H1 (cell line): Measurements from ENCODE around the gene VTN. TPM values are rescaled to one million over a fixed set of nuclear protein-coding genes. Genes with fewer than 3 reads are reported as not detected.

Source experiments
- CTCF ChIA-PET: fragments of 300-600 bp; sonication (Branson Sonifier 250); formaldehyde crosslinking; loops from one replicate; lab custom pipeline; 2021; ENCODE audit not compliant: partially characterized antibody; lab: Charles Lee
- POLR2A ChIA-PET: fragments of 300-600 bp; sonication (Branson Sonifier 250); formaldehyde crosslinking; loops from one replicate; lab custom pipeline; 2021; ENCODE audit warnings: inconsistent platforms; ENCODE audit not compliant: partially characterized antibody; lab: Charles Lee
- DNase-seq, 2 experiments: peaks; one replicate each; pipeline versions ENCODE4 v3.0.0 to v3.0.0-alpha.2; 2010 to 2022; ENCODE audit warnings: low spot score in 2 of 2, low read depth in 1 of 2, mixed read lengths in 1 of 2
- FAIRE-seq: peaks from 2 replicates; lab custom pipeline; 2011; peaks lifted over from hg19 to GRCh38; lab: Jason Lieb, UNC
- H2AFZ ChIP-seq: 2 replicates; pipeline ENCODE4 v1.8.1; 2012; ENCODE audit warnings: low read length, inconsistent platforms
- H2AK5ac ChIP-seq: 2 replicates; pipeline ENCODE4 v1.6.1; 2013; ENCODE audit warnings: low read depth, low read length
- H2BK120ac ChIP-seq: replicated peaks from 2 replicates; pipeline ENCODE3; 2013; ENCODE audit warnings: low read depth, low read length, inconsistent platforms
- H2BK12ac ChIP-seq: 2 replicates; pipeline ENCODE4 v1.6.1; 2013; ENCODE audit warnings: low read depth, low read length
- H2BK15ac ChIP-seq: 2 replicates; pipeline ENCODE4 v1.6.1; 2013; ENCODE audit warnings: low read length
- H2BK20ac ChIP-seq: 2 replicates; pipeline ENCODE4 v1.6.1; 2013; ENCODE audit warnings: low read length
- H2BK5ac ChIP-seq: 2 replicates; pipeline ENCODE4 v1.6.1; 2013; ENCODE audit warnings: low read depth, low read length
- H3K14ac ChIP-seq: 2 replicates; pipeline ENCODE4 v1.6.1; 2013; ENCODE audit warnings: inconsistent platforms; ENCODE audit not compliant: insufficient read length
- H3K18ac ChIP-seq: 2 replicates; pipeline ENCODE4 v1.6.1; 2013; ENCODE audit warnings: low read length; ENCODE audit errors: extremely low read depth
- H3K23ac ChIP-seq: 2 replicates; pipeline ENCODE4 v1.6.1; 2013; ENCODE audit warnings: inconsistent platforms; ENCODE audit not compliant: insufficient read length
- H3K23me2 ChIP-seq: 2 replicates; pipeline ENCODE4 v1.6.1; 2013; ENCODE audit warnings: low read depth, low read length
- H3K27ac ChIP-seq: 2 replicates; pipeline ENCODE4 v1.6.1; 2011; ENCODE audit warnings: low read depth, low read length, inconsistent platforms
- H3K27me3 ChIP-seq, 4 experiments: replicated peaks in 1 of 4; 1 replicate in 1 of 4; 2 replicates in 3 of 4; pipeline versions ENCODE4 v1.6.1 to v1.8.1; 2011 to 2013; ENCODE audit warnings: low read length in 3 of 4, mild to moderate bottlenecking in 3 of 4, inconsistent platforms in 2 of 4, mixed read lengths in 2 of 4, moderate library complexity in 1 of 4; ENCODE audit not compliant: control insufficient read depth in 3 of 4, insufficient read depth in 3 of 4; ENCODE audit errors: extremely low read depth in 1 of 4
- H3K36me3 ChIP-seq, 4 experiments: 2 replicates each; pipeline versions ENCODE4 v1.6.1 to v1.8.1; 2011 to 2013; ENCODE audit warnings: mild to moderate bottlenecking in 4 of 4, low read length in 3 of 4, moderate library complexity in 2 of 4, control low read depth in 1 of 4, inconsistent platforms in 1 of 4; ENCODE audit not compliant: insufficient read depth in 4 of 4, control insufficient read depth in 2 of 4
- H3K4ac ChIP-seq: replicated peaks from 2 replicates; pipeline ENCODE3; 2013; ENCODE audit warnings: low read length, low read depth, mixed read lengths, inconsistent platforms; ENCODE audit not compliant: insufficient read length
- H3K4me1 ChIP-seq, 4 experiments: replicated peaks in 1 of 4; 1 replicate in 1 of 4; 2 replicates in 3 of 4; pipeline versions ENCODE4 v1.6.1 to v1.8.1; 2011 to 2013; ENCODE audit warnings: low read length in 3 of 4, inconsistent platforms in 2 of 4, mixed read lengths in 1 of 4; ENCODE audit not compliant: insufficient read depth in 4 of 4, control insufficient read depth in 3 of 4
- H3K4me2 ChIP-seq, 2 experiments: 2 replicates each; pipeline versions ENCODE4 v1.6.1 to v1.8.1; 2011 to 2013; ENCODE audit warnings: low read depth in 2 of 2, low read length in 2 of 2, control low read depth in 1 of 2, inconsistent platforms in 1 of 2, mild to moderate bottlenecking in 1 of 2; ENCODE audit not compliant: insufficient read depth in 1 of 2
- H3K4me3 ChIP-seq, 4 experiments: fragments of 200-600, 300-600 bp in 1 of 4; sonication (generic), shearing (Covaris generic), sonication (Bioruptor Twin) in 1 of 4; 2 replicates each; pipeline versions ENCODE4 v1.5.1 to v1.8.1; 2011 to 2016; ENCODE audit warnings: low read length in 4 of 4, low read depth in 3 of 4, control low read depth in 2 of 4, inconsistent platforms in 2 of 4, mild to moderate bottlenecking in 2 of 4, mixed read lengths in 1 of 4, moderate library complexity in 1 of 4; ENCODE audit not compliant: insufficient read depth in 2 of 4; ENCODE audit errors: extremely low read depth in 1 of 4
- H3K56ac ChIP-seq: replicated peaks from 2 replicates; pipeline ENCODE3; 2013; ENCODE audit warnings: low read depth, mild to moderate bottlenecking, mixed read lengths, low read length, inconsistent platforms; ENCODE audit not compliant: insufficient read length
- H3K79me1 ChIP-seq: 2 replicates; pipeline ENCODE4 v1.6.1; 2013; ENCODE audit warnings: low read depth, low read length, control low read depth
- H3K79me2 ChIP-seq, 2 experiments: 2 replicates each; pipeline versions ENCODE4 v1.6.1 to v1.8.1; 2012 to 2013; ENCODE audit warnings: low read length in 2 of 2, mild to moderate bottlenecking in 2 of 2, inconsistent platforms in 1 of 2; ENCODE audit not compliant: insufficient read depth in 2 of 2, control insufficient read depth in 1 of 2
- H3K9ac ChIP-seq, 4 experiments: replicated peaks in 1 of 4; 1 replicate in 1 of 4; 2 replicates in 3 of 4; pipeline versions ENCODE4 v1.6.1 to v1.8.1; 2011 to 2013; ENCODE audit warnings: low read depth in 3 of 4, low read length in 3 of 4, control low read depth in 2 of 4, mild to moderate bottlenecking in 2 of 4, moderate library complexity in 2 of 4, inconsistent platforms in 1 of 4; ENCODE audit errors: extremely low read depth in 1 of 4
- H3K9me3 ChIP-seq, 2 experiments: 2 replicates each; pipeline versions ENCODE4 v1.6.1 to v1.8.1; 2012 to 2013; ENCODE audit warnings: mild to moderate bottlenecking in 2 of 2, moderate library complexity in 2 of 2, control low read depth in 1 of 2, inconsistent platforms in 1 of 2, low read depth in 1 of 2, low read length in 1 of 2, mixed read lengths in 1 of 2; ENCODE audit not compliant: insufficient read depth in 2 of 2
- H4K20me1 ChIP-seq, 2 experiments: replicated peaks in 1 of 2; 2 replicates each; pipeline versions ENCODE3 to v1.8.1; 2011 to 2013; ENCODE audit warnings: inconsistent platforms in 2 of 2, low read length in 2 of 2, mild to moderate bottlenecking in 1 of 2; ENCODE audit not compliant: insufficient read depth in 2 of 2, control insufficient read depth in 1 of 2
- H4K5ac ChIP-seq: 2 replicates; pipeline ENCODE4 v1.6.1; 2013; ENCODE audit warnings: low read length, low read depth, mixed read lengths, inconsistent platforms; ENCODE audit not compliant: insufficient read length
- H4K8ac ChIP-seq: 2 replicates; pipeline ENCODE4 v1.8.0; 2013; ENCODE audit warnings: mild to moderate bottlenecking, moderate library complexity, low read length, inconsistent platforms; ENCODE audit not compliant: insufficient read depth; ENCODE audit errors: extremely low read depth
- H4K91ac ChIP-seq: replicated peaks from 2 replicates; pipeline ENCODE3; 2013; ENCODE audit warnings: low read length, mixed read lengths, inconsistent platforms; ENCODE audit not compliant: insufficient read length
- ATF2 ChIP-seq: IDR thresholded peaks from 2 replicates; pipeline ENCODE4 v1.6.1; 2012; ENCODE audit warnings: low read length, inconsistent platforms
- FOSL1 ChIP-seq: IDR thresholded peaks from 2 replicates; pipeline ENCODE4 v1.6.1; 2011; ENCODE audit warnings: mild to moderate bottlenecking, low read depth, low read length, moderate library complexity; ENCODE audit not compliant: insufficient read depth
- YY1 ChIP-seq: IDR thresholded peaks from 2 replicates; pipeline ENCODE4 v1.6.1; 2011; ENCODE audit warnings: low read depth, mild to moderate bottlenecking, low read length
- WGBS, 2 experiments: shearing (Covaris generic) in 1 of 2; methylation state at CpG; one replicate each; pipeline versions ENCODE4 v1.1.6 to v1.1.7; 2013 to 2015; ENCODE audit warnings: low lambda C conversion rate in 2 of 2, mixed read lengths in 2 of 2, inconsistent platforms in 1 of 2, low coverage in 1 of 2, missing lambda C conversion rate in 1 of 2; ENCODE audit not compliant: insufficient replicate concordance in 2 of 2, insufficient coverage in 1 of 2, insufficient read length in 1 of 2; ENCODE audit errors: extremely low coverage in 1 of 2, missing lambda C conversion rate in 1 of 2; 5-methylcytosine and 5-hydroxymethylcytosine counted together
- polyA plus RNA-seq, 7 experiments: library from polyadenylated mRNA; depleted of rRNA in 3 of 7; stranded (reverse) in 5 of 7; unstranded in 2 of 7; fragments of >200 nt in 5 of 7; fragments of 200-250 nt in 2 of 7; gene quantifications; 1 replicate in 5 of 7; 2 replicates in 1 of 7; 4 replicates in 1 of 7; pipeline versions ENCODE4 v1.2.1 to v1.2.3, GENCODE V29; 2011 to 2013; ENCODE audit warnings: missing spikeins in 2 of 7, mixed read lengths in 2 of 7
- total RNA-seq: library from RNA; stranded (reverse); fragmentation: NEBNext Ultra II Directional; extraction: Animal tissue kit (Norgen Biotek cat#: 25700); gene quantifications from 2 replicates; pipeline ENCODE4 v1.2.1, GENCODE V29; 2021

The VTN gene
- total and polyA plus RNA-seq, 2 of the 8 experiments (the other 6 are each of a cell fraction or from before 2014, with no cell fraction given), result 0.18 TPM; not detected in 1

DNA sequence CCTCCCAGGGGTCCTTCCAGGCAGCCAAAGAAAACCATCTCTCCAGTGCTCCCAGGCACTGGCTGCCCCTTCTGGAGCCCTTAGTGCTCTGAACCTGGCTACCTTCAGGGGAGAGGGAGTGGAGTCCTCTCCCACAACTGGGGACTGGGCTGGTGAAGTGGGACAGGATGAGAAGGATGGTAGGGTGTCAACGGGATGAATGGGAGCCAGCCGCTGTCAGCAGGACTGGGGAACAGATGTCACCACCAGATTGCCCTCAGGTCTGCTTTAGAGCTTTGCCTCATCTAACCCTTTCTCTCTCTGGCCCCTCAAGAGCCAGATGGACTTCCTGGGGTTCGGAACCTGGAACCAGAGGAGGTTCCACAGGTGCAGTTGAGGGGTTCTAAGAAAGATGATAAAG is 4.6 kb downstream of the VTN start:
- FAIRE-seq (no peak), DNase-seq (no peak)
- Histone ChIP-seq H4K5ac (no peak overlapping the region), H3K9me3 (no peaks in the 10 kb centered on the region), H3K79me2 (no peaks in the 10 kb centered on the region), H2BK5ac (no peak overlapping the region), H3K14ac (no peak overlapping the region), H2BK120ac (no peak overlapping the region), H2BK20ac (no peak overlapping the region), H3K4me2 (no peak overlapping the region), H3K23ac (no peak overlapping the region), H4K20me1 (no peaks in the 10 kb centered on the region), H3K18ac (no peak overlapping the region), H4K8ac (no peak overlapping the region), H2BK15ac (no peak overlapping the region), H2AK5ac (no peak overlapping the region), H3K9ac (no peak overlapping the region), H3K36me3 (peaks cover 4 to 15% (median 12%) of the 10 kb centered on the region in 4 experiments; a peak in 7 of 8 replicates), H4K91ac (no peak overlapping the region), H2AFZ (no peak overlapping the region), H3K23me2 (no peaks in the 10 kb centered on the region), H3K56ac (no peak overlapping the region), H3K4me1 (peaks cover 0 to 6% (median 3%) of the 10 kb centered on the region in 4 experiments; a peak in 1 of 7 replicates), H3K27ac (no peak overlapping the region), H3K4ac (no peak overlapping the region), H3K4me3 (no peak overlapping the region), H3K27me3 (no peaks in the 10 kb centered on the region), H2BK12ac (no peak overlapping the region), H3K79me1 (no peaks in the 10 kb centered on the region)
- 92% methylated on average over 3 of the region's 3 CpGs; no CpG with 5 or more reads in 1 of the 2 experiments for WGBS, 2 experiments
- no peak for TF ChIP-seq FOSL1
- TF ChIP-seq YY1, result no peak
- no peak for TF ChIP-seq ATF2
- ChIA-PET POLR2A (interaction anchor here (1.0 to 12.7 kb wide), 4 partner anchors 7 to 30 kb away, joined by 3 to 103 read pairs (median 15); partner anchors contain the start of genes IFT20, POLDIP2 and TNFAIP1), CTCF (interaction anchor here (0.6 to 2.0 kb wide), 3 partner anchors 10 to 30 kb away, joined by 3 to 6 read pairs (median 6); partner anchors contain the start of genes IFT20 and TNFAIP1)
